ENCODE results near the gene KRT76. TPM values are rescaled to one million over a fixed set of nuclear protein-coding genes. Genes with fewer than 3 reads are reported as not detected.

Gene KRT76
- total and polyA plus RNA-seq, 2 experiments from 2014 or later = not detected

DNA sequence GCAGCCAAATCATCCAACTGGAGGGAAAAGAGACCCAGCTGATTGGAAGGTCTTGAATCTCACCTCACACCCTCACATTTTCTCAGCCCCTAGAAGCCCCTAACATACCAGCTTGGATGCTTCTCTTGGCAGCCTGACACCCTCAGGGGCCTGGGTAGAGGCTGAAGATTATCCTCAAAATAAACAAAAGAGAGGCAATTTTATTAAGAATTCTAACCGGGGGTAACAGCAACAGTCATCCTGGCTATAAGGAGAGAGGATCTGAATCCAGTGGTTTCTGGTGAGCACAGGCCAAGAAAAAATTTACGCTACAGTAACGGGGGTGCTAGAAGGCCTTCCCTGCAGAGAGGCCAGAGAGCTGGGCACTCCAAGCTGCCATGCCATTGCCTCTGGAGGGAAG is 21.6 kb downstream of the KRT76 start:
- no peak for ATAC-seq
- Histone ChIP-seq H3K36me3 (ENCODE audit: insufficient read depth) (no peaks in the 10 kb centered on the region), H3K4me2 (no peak overlapping the region), H3K4me3 (no peak overlapping the region), H2AFZ (no peak overlapping the region), H3K9me2 (ENCODE audit: insufficient read depth) (0 out of 2 replicates have a peak, but pooled peaks cover 5% of the 10 kb centered on the region), H3K27ac (ENCODE audit: low read depth) (no peak overlapping the region), H4K20me1 (replicated peaks; ENCODE audit: insufficient read depth) (no peaks in the 10 kb centered on the region), H3K27me3 (ENCODE audit: insufficient read depth) (no peaks in the 10 kb centered on the region), H3K4me1 (ENCODE audit: insufficient read depth) (no peaks in the 10 kb centered on the region), H3F3A (replicated peaks; ENCODE audit: low read depth) (no peaks in the 10 kb centered on the region), H3K79me2 (replicated peaks; ENCODE audit: insufficient read depth) (no peaks in the 10 kb centered on the region)
- Mint-ChIP-seq H3K36me3 (ENCODE audit: low read depth) (no peaks in the 10 kb centered on the region), H3K27ac (no peak overlapping the region), H3K9me3 (peaks cover 10% of the 10 kb centered on the region), H3K4me1 (no peaks in the 10 kb centered on the region), H3K4me3 (no peak overlapping the region), H3K27me3 (ENCODE audit: insufficient read depth, low read depth, poor library complexity) (peaks cover 2% of the 10 kb centered on the region)
- DNase-seq (ENCODE audit: low spot score) = no peak
- TF ChIP-seq POLR2AphosphoS5 (IDR thresholded peaks at IDR 0.05; ENCODE audit: low read depth) (no peak), STAT1 (IDR thresholded peaks at IDR 0.05; ENCODE audit: unreplicated experiment) (no peak), ZNF114 (CRISPR knock-in tag; IDR thresholded peaks at IDR 0.05) (no peak), EZH2 (IDR thresholded peaks at IDR 0.05; ENCODE audit: low read depth, unreplicated experiment) (no peak), JUNB (IDR thresholded peaks at IDR 0.05; ENCODE audit: unreplicated experiment) (no peak), ZNF331 (CRISPR knock-in tag; IDR thresholded peaks at IDR 0.05; ENCODE audit: low read depth) (no peak), NANOG (IDR thresholded peaks at IDR 0.05; ENCODE audit: borderline replicate concordance) (no peak), CREB1 (CRISPR knock-in tag; IDR thresholded peaks at IDR 0.05; ENCODE audit: low read depth) (no peak), EZH2phosphoT487 (IDR thresholded peaks at IDR 0.05; ENCODE audit: unreplicated experiment) (no peak)
- TF ChIP-seq, protein P1, sequence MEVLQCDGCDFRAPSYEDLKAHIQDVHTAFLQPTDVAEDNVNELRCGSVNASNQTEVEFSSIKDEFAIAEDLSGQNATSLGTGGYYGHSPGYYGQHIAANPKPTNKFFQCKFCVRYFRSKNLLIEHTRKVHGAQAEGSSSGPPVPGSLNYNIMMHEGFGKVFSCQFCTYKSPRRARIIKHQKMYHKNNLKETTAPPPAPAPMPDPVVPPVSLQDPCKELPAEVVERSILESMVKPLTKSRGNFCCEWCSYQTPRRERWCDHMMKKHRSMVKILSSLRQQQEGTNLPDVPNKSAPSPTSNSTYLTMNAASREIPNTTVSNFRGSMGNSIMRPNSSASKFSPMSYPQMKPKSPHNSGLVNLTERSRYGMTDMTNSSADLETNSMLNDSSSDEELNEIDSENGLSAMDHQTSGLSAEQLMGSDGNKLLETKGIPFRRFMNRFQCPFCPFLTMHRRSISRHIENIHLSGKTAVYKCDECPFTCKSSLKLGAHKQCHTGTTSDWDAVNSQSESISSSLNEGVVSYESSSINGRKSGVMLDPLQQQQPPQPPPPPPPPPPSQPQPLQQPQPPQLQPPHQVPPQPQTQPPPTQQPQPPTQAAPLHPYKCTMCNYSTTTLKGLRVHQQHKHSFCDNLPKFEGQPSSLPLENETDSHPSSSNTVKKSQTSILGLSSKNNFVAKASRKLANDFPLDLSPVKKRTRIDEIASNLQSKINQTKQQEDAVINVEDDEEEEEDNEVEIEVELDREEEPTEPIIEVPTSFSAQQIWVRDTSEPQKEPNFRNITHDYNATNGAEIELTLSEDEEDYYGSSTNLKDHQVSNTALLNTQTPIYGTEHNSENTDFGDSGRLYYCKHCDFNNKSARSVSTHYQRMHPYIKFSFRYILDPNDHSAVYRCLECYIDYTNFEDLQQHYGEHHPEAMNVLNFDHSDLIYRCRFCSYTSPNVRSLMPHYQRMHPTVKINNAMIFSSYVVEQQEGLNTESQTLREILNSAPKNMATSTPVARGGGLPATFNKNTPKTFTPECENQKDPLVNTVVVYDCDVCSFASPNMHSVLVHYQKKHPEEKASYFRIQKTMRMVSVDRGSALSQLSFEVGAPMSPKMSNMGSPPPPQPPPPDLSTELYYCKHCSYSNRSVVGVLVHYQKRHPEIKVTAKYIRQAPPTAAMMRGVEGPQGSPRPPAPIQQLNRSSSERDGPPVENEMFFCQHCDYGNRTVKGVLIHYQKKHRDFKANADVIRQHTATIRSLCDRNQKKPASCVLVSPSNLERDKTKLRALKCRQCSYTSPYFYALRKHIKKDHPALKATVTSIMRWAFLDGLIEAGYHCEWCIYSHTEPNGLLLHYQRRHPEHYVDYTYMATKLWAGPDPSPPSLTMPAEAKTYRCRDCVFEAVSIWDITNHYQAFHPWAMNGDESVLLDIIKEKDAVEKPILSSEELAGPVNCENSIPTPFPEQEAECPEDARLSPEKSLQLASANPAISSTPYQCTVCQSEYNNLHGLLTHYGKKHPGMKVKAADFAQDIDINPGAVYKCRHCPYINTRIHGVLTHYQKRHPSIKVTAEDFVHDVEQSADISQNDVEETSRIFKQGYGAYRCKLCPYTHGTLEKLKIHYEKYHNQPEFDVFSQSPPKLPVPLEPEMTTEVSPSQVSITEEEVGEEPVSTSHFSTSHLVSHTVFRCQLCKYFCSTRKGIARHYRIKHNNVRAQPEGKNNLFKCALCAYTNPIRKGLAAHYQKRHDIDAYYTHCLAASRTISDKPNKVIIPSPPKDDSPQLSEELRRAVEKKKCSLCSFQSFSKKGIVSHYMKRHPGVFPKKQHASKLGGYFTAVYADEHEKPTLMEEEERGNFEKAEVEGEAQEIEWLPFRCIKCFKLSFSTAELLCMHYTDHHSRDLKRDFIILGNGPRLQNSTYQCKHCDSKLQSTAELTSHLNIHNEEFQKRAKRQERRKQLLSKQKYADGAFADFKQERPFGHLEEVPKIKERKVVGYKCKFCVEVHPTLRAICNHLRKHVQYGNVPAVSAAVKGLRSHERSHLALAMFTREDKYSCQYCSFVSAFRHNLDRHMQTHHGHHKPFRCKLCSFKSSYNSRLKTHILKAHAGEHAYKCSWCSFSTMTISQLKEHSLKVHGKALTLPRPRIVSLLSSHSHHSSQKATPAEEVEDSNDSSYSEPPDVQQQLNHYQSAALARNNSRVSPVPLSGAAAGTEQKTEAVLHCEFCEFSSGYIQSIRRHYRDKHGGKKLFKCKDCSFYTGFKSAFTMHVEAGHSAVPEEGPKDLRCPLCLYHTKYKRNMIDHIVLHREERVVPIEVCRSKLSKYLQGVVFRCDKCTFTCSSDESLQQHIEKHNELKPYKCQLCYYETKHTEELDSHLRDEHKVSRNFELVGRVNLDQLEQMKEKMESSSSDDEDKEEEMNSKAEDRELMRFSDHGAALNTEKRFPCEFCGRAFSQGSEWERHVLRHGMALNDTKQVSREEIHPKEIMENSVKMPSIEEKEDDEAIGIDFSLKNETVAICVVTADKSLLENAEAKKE (CRISPR knock-in tag; IDR thresholded peaks at IDR 0.05) = no peak
- TF ChIP-seq, protein P2, sequence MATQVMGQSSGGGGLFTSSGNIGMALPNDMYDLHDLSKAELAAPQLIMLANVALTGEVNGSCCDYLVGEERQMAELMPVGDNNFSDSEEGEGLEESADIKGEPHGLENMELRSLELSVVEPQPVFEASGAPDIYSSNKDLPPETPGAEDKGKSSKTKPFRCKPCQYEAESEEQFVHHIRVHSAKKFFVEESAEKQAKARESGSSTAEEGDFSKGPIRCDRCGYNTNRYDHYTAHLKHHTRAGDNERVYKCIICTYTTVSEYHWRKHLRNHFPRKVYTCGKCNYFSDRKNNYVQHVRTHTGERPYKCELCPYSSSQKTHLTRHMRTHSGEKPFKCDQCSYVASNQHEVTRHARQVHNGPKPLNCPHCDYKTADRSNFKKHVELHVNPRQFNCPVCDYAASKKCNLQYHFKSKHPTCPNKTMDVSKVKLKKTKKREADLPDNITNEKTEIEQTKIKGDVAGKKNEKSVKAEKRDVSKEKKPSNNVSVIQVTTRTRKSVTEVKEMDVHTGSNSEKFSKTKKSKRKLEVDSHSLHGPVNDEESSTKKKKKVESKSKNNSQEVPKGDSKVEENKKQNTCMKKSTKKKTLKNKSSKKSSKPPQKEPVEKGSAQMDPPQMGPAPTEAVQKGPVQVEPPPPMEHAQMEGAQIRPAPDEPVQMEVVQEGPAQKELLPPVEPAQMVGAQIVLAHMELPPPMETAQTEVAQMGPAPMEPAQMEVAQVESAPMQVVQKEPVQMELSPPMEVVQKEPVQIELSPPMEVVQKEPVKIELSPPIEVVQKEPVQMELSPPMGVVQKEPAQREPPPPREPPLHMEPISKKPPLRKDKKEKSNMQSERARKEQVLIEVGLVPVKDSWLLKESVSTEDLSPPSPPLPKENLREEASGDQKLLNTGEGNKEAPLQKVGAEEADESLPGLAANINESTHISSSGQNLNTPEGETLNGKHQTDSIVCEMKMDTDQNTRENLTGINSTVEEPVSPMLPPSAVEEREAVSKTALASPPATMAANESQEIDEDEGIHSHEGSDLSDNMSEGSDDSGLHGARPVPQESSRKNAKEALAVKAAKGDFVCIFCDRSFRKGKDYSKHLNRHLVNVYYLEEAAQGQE (IDR thresholded peaks at IDR 0.05; ENCODE audit: unreplicated experiment) = no peak
- TF ChIP-seq, protein P3, sequence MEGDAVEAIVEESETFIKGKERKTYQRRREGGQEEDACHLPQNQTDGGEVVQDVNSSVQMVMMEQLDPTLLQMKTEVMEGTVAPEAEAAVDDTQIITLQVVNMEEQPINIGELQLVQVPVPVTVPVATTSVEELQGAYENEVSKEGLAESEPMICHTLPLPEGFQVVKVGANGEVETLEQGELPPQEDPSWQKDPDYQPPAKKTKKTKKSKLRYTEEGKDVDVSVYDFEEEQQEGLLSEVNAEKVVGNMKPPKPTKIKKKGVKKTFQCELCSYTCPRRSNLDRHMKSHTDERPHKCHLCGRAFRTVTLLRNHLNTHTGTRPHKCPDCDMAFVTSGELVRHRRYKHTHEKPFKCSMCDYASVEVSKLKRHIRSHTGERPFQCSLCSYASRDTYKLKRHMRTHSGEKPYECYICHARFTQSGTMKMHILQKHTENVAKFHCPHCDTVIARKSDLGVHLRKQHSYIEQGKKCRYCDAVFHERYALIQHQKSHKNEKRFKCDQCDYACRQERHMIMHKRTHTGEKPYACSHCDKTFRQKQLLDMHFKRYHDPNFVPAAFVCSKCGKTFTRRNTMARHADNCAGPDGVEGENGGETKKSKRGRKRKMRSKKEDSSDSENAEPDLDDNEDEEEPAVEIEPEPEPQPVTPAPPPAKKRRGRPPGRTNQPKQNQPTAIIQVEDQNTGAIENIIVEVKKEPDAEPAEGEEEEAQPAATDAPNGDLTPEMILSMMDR (conservative IDR thresholded peaks at IDR 0.05; ENCODE audit: low read depth in 2 of 2) = no peak
- TF ChIP-seq, protein P4, sequence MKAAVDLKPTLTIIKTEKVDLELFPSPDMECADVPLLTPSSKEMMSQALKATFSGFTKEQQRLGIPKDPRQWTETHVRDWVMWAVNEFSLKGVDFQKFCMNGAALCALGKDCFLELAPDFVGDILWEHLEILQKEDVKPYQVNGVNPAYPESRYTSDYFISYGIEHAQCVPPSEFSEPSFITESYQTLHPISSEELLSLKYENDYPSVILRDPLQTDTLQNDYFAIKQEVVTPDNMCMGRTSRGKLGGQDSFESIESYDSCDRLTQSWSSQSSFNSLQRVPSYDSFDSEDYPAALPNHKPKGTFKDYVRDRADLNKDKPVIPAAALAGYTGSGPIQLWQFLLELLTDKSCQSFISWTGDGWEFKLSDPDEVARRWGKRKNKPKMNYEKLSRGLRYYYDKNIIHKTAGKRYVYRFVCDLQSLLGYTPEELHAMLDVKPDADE (IDR thresholded peaks at IDR 0.05) = no peak

Measured in GM23338 (cell line).